ENCODE data around the gene RAB35. TPM values are rescaled to one million over a fixed set of nuclear protein-coding genes. Genes with fewer than 3 reads are reported as not detected.

Gene RAB35
- total and polyA plus RNA-seq, 2 donors from 2014 or later: 23.2 to 56.1 TPM

GRCh38 chr12:120061575-120062214, 54.9 kb downstream of the RAB35 start:
- intact Hi-C loops (cut with DNase I): no loop called here

GRCh38 chr12:120060717-120061116, 55.8 kb downstream of the RAB35 start:
- peaks cover 0 to 2% (median 0%) of the 10 kb centered on the region in 3 donors for H3K4me1 ChIP-seq (ENCODE audit: control insufficient read depth in 2 of 3, insufficient read depth in 2 of 3, low read depth in 1 of 3, low read length in 3 of 3)
- H3K4me3 ChIP-seq (ENCODE audit: low read length in 3 of 3): no peak overlapping the region
- H3K9ac ChIP-seq (ENCODE audit: low read length in 3 of 3): no peak overlapping the region
- H3K27me3 ChIP-seq (ENCODE audit: control insufficient read depth, insufficient read depth, low read length): no peaks in the 10 kb centered on the region
- intact Hi-C loops (cut with DNase I): no loop called here
- H3K27ac ChIP-seq (ENCODE audit: low read depth in 2 of 2, low read length in 2 of 2): no peak overlapping the region
- peak in 2 of 5 donors; percentile 52 to 55 for DNase-seq
- peaks cover 0 to 18% (median 13%) of the 10 kb centered on the region in 3 donors for H3K36me3 ChIP-seq (ENCODE audit: control insufficient read depth in 2 of 3, insufficient read depth in 3 of 3, low read length in 3 of 3)
- FAIRE-seq: no peak
- H3K9me3 ChIP-seq (ENCODE audit: control insufficient read depth in 2 of 3, insufficient read depth in 1 of 3, low read length in 3 of 3): no peaks in the 10 kb centered on the region
- TF ChIP-seq CTCF (IDR thresholded peaks at IDR 0.05; ENCODE audit: borderline replicate concordance, extremely low read depth, insufficient read depth): no peak

More at GRCh38 chr12:120061575-120062214, 54.9 kb downstream of the RAB35 start:
- H3K4me3 ChIP-seq (ENCODE audit: low read length in 3 of 3): no peak overlapping the region
- no peaks in the 10 kb centered on the region for H3K27me3 ChIP-seq (ENCODE audit: control insufficient read depth, insufficient read depth, low read length)
- no peak overlapping the region for H3K9ac ChIP-seq (ENCODE audit: low read length in 3 of 3)
- no peak overlapping the region for H3K27ac ChIP-seq (ENCODE audit: low read depth in 2 of 2, low read length in 2 of 2)
- TF ChIP-seq CTCF (IDR thresholded peaks at IDR 0.05; ENCODE audit: borderline replicate concordance, extremely low read depth, insufficient read depth): no peak
- H3K9me3 ChIP-seq (ENCODE audit: control insufficient read depth in 2 of 3, insufficient read depth in 1 of 3, low read length in 3 of 3): no peaks in the 10 kb centered on the region
- no peak for FAIRE-seq
- peaks cover 0 to 22% (median 14%) of the 10 kb centered on the region in 3 donors for H3K36me3 ChIP-seq (ENCODE audit: control insufficient read depth in 2 of 3, insufficient read depth in 3 of 3, low read length in 3 of 3)
- peaks cover 0 to 2% (median 0%) of the 10 kb centered on the region in 3 donors for H3K4me1 ChIP-seq (ENCODE audit: control insufficient read depth in 2 of 3, insufficient read depth in 2 of 3, low read depth in 1 of 3, low read length in 3 of 3)
- DNase-seq: no peak

GRCh38 chr12:120060196-120060595, 56.4 kb downstream of the RAB35 start:
- Histone ChIP-seq H3K9ac (ENCODE audit: low read length in 3 of 3) (no peak overlapping the region), H3K27ac (ENCODE audit: low read depth in 2 of 2, low read length in 2 of 2) (no peak overlapping the region), H3K27me3 (ENCODE audit: control insufficient read depth, insufficient read depth, low read length) (no peaks in the 10 kb centered on the region), H3K9me3 (ENCODE audit: control insufficient read depth in 2 of 3, insufficient read depth in 1 of 3, low read length in 3 of 3) (no peaks in the 10 kb centered on the region), H3K4me3 (ENCODE audit: low read length in 3 of 3) (no peak overlapping the region), H3K4me1 (ENCODE audit: control insufficient read depth in 2 of 3, insufficient read depth in 2 of 3, low read depth in 1 of 3, low read length in 3 of 3) (peaks cover 0 to 2% (median 0%) of the 10 kb centered on the region in 3 donors), H3K36me3 (ENCODE audit: control insufficient read depth in 2 of 3, insufficient read depth in 3 of 3, low read length in 3 of 3) (peaks cover 0 to 13% (median 10%) of the 10 kb centered on the region in 3 donors)
- no peak for TF ChIP-seq CTCF (IDR thresholded peaks at IDR 0.05; ENCODE audit: borderline replicate concordance, extremely low read depth, insufficient read depth)
- intact Hi-C loops (cut with DNase I): no loop called here
- DNase-seq: no peak
- no peak for FAIRE-seq
